AG09309 (cell line): ENCODE data around the gene ABCA9.
"Not testable (repeated sequence)": the region's sequence is repeated elsewhere in the genome, so short reads cannot be mapped to it uniquely, and the experiment has no call there.

ENCODE experiments used
- DNase-seq: peaks from one replicate; pipeline ENCODE4 v3.0.0-alpha.2; 2010; ENCODE audit warnings: low read depth
- H3K4me3 ChIP-seq: 2 replicates; pipeline ENCODE4 v1.5.1; 2011; ENCODE audit warnings: mild to moderate bottlenecking, low read depth, low read length, moderate library complexity; ENCODE audit not compliant: control insufficient read depth
- CTCF ChIP-seq: IDR thresholded peaks from 2 replicates; pipeline ENCODE4 v1.5.1; 2011; ENCODE audit warnings: mild to moderate bottlenecking, low read depth, low read length, inconsistent platforms; ENCODE audit not compliant: insufficient read depth, control insufficient read depth; ENCODE audit errors: missing control alignments

Gene ABCA9

GRCh38 chr17:68957944-68958343 lies 102.8 kb downstream of the ABCA9 start:
- no peak for TF ChIP-seq CTCF
- H3K4me3 ChIP-seq: no peak overlapping the region
- DNase-seq: no peak

GRCh38 chr17:68955181-68955841 lies 105.4 kb downstream of the ABCA9 start, which contains the start of gene ABCA8:
ABCA8 (minus strand) TSS chr17:68955392; CDS start chr17:68942034, 13,358 bp downstream.
- TF ChIP-seq CTCF: no peak
- H3K4me3 ChIP-seq: no peak within 1 kb of the TSS
- DNase-seq: no peak

GRCh38 chr17:68954146-68954896 lies 106.4 kb downstream of the ABCA9 start:
- H3K4me3 ChIP-seq: no peak overlapping the region
- DNase-seq: no peak
- TF ChIP-seq CTCF: no peak

GRCh38 chr17:68953340-68953997 lies 107.3 kb downstream of the ABCA9 start:
- no peak for DNase-seq
- TF ChIP-seq CTCF: no peak
- no peak overlapping the region for H3K4me3 ChIP-seq

GRCh38 chr17:68950725-68951124 lies 110.0 kb downstream of the ABCA9 start:
- H3K4me3 ChIP-seq: no peak overlapping the region
- TF ChIP-seq CTCF: no peak
- no peak for DNase-seq

- not testable (repeated sequence) for H3K4me3 ChIP-seq, DNase-seq
These were observed 112.9 kb downstream of the ABCA9 start for GRCh38 chr17:68947868-68948267.
